Heart left ventricle (tissue), 16 donors: Measurements from ENCODE around the gene MBD3. TPM values are rescaled to one million over a fixed set of nuclear protein-coding genes. Genes with fewer than 3 reads are reported as not detected.
"Not testable (repeated sequence)": the region's sequence is repeated elsewhere in the genome, so short reads cannot be mapped to it uniquely, and the experiment has no call there.

ENCODE experiments used
- ATAC-seq, 4 donors: fragments of 200-7000 bp; cut with Tn5 transposase; one replicate each; pipeline ENCODE4 v1.9.1; 2020 to 2022; ENCODE audit warnings: moderate library complexity in 4 of 4, mild to moderate bottlenecking in 3 of 4, moderate number of reproducible peaks in 1 of 4
- DNase-seq, 5 donors: peaks; one replicate each; pipeline ENCODE4 v3.0.0-alpha.2; 2020
- H3K27ac ChIP-seq, 12 donors: fragments of 200-600 bp; sonication (generic) in 4 of 12; one replicate each; pipeline versions ENCODE4 v1.5.0 to v1.8.0; 2016 to 2022; ENCODE audit warnings: mild to moderate bottlenecking in 2 of 12
- H3K27me3 ChIP-seq, 9 donors: fragments of 200-600 bp; sonication (generic) in 2 of 9; one replicate each; pipeline versions ENCODE4 v1.5.1 to v1.8.0; 2016 to 2022; ENCODE audit warnings: mild to moderate bottlenecking in 3 of 9
- H3K36me3 ChIP-seq, 9 donors: fragments of 200-600 bp; sonication (generic) in 2 of 9; one replicate each; pipeline versions ENCODE4 v1.5.0 to v1.8.0; 2018 to 2022; ENCODE audit warnings: mild to moderate bottlenecking in 2 of 9
- H3K4me1 ChIP-seq, 12 donors: fragments of 200-600 bp; sonication (generic) in 4 of 12; one replicate each; pipeline versions ENCODE4 v1.5.0 to v1.8.0; 2016 to 2022; ENCODE audit warnings: mild to moderate bottlenecking in 3 of 12
- H3K4me3 ChIP-seq, 12 donors: fragments of 200-600 bp; sonication (generic) in 4 of 12; one replicate each; pipeline versions ENCODE4 v1.5.0 to v1.8.0; 2017 to 2022; ENCODE audit warnings: mild to moderate bottlenecking in 9 of 12, moderate library complexity in 4 of 12
- H3K9me3 ChIP-seq, 12 donors: fragments of 200-600 bp; sonication (generic) in 4 of 12; one replicate each; pipeline versions ENCODE4 v1.5.0 to v1.8.0; 2016 to 2022; ENCODE audit warnings: mild to moderate bottlenecking in 1 of 12
- POLR2A ChIP-seq, 2 donors: fragments of 450-650 bp; IDR thresholded peaks; one replicate each; pipeline ENCODE4 v1.6.1; 2017; ENCODE audit warnings: antibody characterized with exemption in 2 of 2, mild to moderate bottlenecking in 2 of 2, moderate library complexity in 2 of 2
- WGBS, 4 donors: extraction: QIAGEN DNeasy Blood & Tissue Kit in 2 of 4; methylation state at CpG; one replicate each; pipeline versions ENCODE4 v1.1.5 to v1.1.7; 2013 to 2018; 5-methylcytosine and 5-hydroxymethylcytosine counted together
- intact Hi-C, 10 donors: fragments of 100-400 bp; cut with DNase I; formaldehyde crosslinking; loops; one replicate each; pipeline versions ENCODE4 v1.11.1 to v1.14.2; 2022
- long read RNA-seq, 3 donors: library from polyadenylated mRNA; unstranded; transcript quantifications; one replicate each; pipeline ENCODE4 v2.0.0, GENCODE V29; 2020 to 2021
- polyA plus RNA-seq, 2 donors: library from polyadenylated mRNA; stranded (reverse); fragments of 200-250 nt; gene quantifications; one replicate each; pipeline ENCODE4 v1.2.3, GENCODE V29; 2013
- total RNA-seq, 9 donors: library from RNA; depleted of rRNA in 2 of 9; stranded (reverse); fragments of >200 nt in 2 of 9; fragmentation: NEBNext Ultra II Directional in 3 of 9; extraction: Animal tissue kit (Norgen Biotek cat#: 25700) in 3 of 9; gene quantifications; one replicate each; pipeline versions ENCODE4 v1.1.0 to v1.2.4, GENCODE V29; 2016 to 2023
- TF ChIP-seq, protein P1 (sequence below), 12 donors: fragments of 200-600 bp; sonication (generic) in 4 of 12; IDR thresholded peaks; one replicate each; pipeline versions ENCODE4 v1.5.0 to v1.8.0; 2018 to 2022; ENCODE audit warnings: antibody characterized with exemption in 12 of 12, mild to moderate bottlenecking in 5 of 12
- donor health status: ischemic (EF 13 %, LVEDD 7.1; RV severe dilation, severe dysfunction).
- donor health status: healthy with polysubstance abuse.
- donor health status: DM: no; HTN: yes; CAD: no.
- donor health status: DM: no; HTN: no; CAD: no.
- donor health status: ischemic (EF 25% LVEDD 6.9; RV normal size, moderate dysfunction).
- donor health status: ischemic (EF 25% LVEDD 5.7; RV mildly dilated, moderate dysfunction).
- donor health status: healthy.
- donor health status: DM: yes; HTN: yes; CAD: no.
- donor health status: ischemic (EF 35%, LVEDD 5.7; RV mildly dilated, moderate dysfunction).
- donor health status: nonischemic (EF 11% LVEDD 7.7; RV severe dilation, severe dysfunction).
- donor health status: DM: yes; HTN: yes; CAD: no.
- donor health status: PGD.
- donor health status: ischemic (EF 29% LVEDD 5.4; RV normal size, mild dysfunction).
- donor health status: nonischemic (EF 23%, LVEDD 6.1; RV moderate dilation, normal function).

Gene MBD3, protein sequence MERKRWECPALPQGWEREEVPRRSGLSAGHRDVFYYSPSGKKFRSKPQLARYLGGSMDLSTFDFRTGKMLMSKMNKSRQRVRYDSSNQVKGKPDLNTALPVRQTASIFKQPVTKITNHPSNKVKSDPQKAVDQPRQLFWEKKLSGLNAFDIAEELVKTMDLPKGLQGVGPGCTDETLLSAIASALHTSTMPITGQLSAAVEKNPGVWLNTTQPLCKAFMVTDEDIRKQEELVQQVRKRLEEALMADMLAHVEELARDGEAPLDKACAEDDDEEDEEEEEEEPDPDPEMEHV
- total RNA-seq = 100 to 1,000 TPM in 2 of 9 donors, 10 to 100 TPM in 7; 38.6 to 107 (median 62.5) TPM
- 100 to 1,000 TPM; 110 to 146 TPM for polyA plus RNA-seq
- long read RNA-seq, donor 1, full-length matches to known transcripts = 71 of 114 reads
- long read RNA-seq, donor 1, partial matches to known transcripts = 26 of 114 reads
- long read RNA-seq, donor 1, other reads (novel, unspliced or antisense) = 17 of 114 reads
- long read RNA-seq, donor 2, full-length matches to known transcripts = 39 of 143 reads
- long read RNA-seq, donor 2, partial matches to known transcripts = 67 of 143 reads
- long read RNA-seq, donor 2, other reads (novel, unspliced or antisense) = 37 of 143 reads
- long read RNA-seq, donor 3, full-length matches to known transcripts = 186 of 254 reads
- long read RNA-seq, donor 3, partial matches to known transcripts = 41 of 254 reads
- long read RNA-seq, donor 3, other reads (novel, unspliced or antisense) = 27 of 254 reads

DNA sequence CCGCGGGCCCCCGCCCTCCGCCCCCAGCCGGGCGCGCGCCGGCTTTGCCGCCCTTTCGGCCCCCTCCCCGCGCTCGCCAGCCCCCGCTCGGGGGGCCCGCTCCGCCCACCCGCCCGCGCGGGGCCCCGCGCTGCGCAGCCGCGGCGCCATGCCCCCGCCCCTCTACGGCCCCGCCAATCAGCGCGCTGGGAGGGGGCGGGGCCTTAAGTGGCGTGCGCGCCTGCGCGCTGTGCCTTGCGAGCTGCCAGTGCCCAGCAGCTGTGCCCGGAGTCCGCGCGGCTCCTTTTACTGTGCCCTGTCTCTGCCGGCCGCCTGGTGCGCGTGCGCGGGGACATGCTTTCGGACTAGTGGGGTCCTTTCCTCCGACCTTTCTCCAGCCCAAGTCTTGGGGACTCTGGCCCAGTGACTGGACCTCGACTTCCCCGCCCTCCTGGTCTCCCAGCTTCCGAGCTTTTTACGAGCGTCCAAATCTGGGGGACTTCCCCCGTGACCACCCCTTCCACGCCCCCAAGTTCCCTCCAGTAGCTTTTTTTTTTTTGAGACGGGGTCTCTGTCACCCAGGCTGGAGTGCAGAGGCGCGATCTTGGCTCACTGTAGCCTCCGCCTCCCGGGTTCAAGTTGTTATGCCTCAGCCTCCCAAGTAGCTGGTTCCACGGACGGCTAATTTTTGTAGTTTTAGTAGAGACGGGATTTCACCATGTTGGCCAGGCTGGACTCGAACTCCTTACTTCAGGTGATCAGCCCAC, at the start of gene MBD3:
Gene MBD3, minus strand, starts transcription at position 111 of the 746 bp plus-strand sequence. CDS start 234 bp downstream, outside the sequence.
- ATAC-seq = peak; percentile 91 to 97 (median 93)
- intact Hi-C loops = loop anchor here in 1 of 10 donors (5.0 kb wide), 1 partner anchor 186 kb away; the partner anchor contains the start of gene DAZAP1

DNA sequence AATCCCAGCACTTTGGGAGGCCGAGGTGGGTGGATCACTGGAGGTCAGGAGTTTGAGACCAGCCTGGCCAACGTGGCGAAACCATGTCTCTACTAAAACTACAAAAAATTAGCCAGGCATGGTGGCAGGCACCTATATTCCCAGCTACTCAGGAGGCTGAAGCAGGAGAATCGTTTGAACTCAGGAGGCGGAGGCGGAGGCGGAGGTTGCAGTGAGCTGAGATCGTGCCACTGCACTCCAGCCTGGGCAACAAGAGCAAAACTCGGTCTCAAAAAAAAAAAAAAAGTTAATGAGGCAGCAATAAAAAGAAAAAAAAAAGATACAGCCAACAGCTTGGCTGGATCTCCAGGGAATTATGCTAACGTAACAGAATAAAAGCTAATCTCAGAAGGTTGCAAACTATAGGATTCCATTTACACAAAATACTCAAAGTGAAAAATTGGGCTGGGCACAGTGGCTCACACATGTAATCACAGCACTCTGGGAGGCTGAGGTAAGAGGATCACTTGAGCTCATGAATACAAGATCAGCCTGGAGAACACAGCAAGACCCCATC, 48.3 kb upstream of the MBD3 start:
- intact Hi-C loops, H3K27me3 ChIP-seq, H3K9me3 ChIP-seq, H3K4me1 ChIP-seq, ATAC-seq, H3K4me3 ChIP-seq, DNase-seq, H3K27ac ChIP-seq: not testable (repeated sequence)
- WGBS, 4 donors = 90 to 93% (median 92%) methylated on average over 10 of the region's 10 CpGs
- peaks cover 0 to 59% (median 38%) of the 10 kb centered on the region in 9 donors for H3K36me3 ChIP-seq

More for the DNA sequence above, at the start of gene MBD3:
- H3K27ac ChIP-seq = peak within 1 kb of the TSS; percentile 85 to 100 (median 98)
- TF ChIP-seq, protein P1, sequence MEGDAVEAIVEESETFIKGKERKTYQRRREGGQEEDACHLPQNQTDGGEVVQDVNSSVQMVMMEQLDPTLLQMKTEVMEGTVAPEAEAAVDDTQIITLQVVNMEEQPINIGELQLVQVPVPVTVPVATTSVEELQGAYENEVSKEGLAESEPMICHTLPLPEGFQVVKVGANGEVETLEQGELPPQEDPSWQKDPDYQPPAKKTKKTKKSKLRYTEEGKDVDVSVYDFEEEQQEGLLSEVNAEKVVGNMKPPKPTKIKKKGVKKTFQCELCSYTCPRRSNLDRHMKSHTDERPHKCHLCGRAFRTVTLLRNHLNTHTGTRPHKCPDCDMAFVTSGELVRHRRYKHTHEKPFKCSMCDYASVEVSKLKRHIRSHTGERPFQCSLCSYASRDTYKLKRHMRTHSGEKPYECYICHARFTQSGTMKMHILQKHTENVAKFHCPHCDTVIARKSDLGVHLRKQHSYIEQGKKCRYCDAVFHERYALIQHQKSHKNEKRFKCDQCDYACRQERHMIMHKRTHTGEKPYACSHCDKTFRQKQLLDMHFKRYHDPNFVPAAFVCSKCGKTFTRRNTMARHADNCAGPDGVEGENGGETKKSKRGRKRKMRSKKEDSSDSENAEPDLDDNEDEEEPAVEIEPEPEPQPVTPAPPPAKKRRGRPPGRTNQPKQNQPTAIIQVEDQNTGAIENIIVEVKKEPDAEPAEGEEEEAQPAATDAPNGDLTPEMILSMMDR (IDR thresholded peaks at IDR 0.05) = no peak
- TF ChIP-seq POLR2A (IDR thresholded peaks at IDR 0.05) = peak in 1 of 2 donors; percentile 74
- H3K4me3 ChIP-seq = peak within 1 kb of the TSS; percentile 66 to 92 (median 80)
- H3K27me3 ChIP-seq = no peaks in the 10 kb centered on the region
- H3K4me1 ChIP-seq = peaks cover 3 to 38% (median 21%) of the 10 kb centered on the region in 12 donors
- no peaks in the 10 kb centered on the region for H3K9me3 ChIP-seq
- H3K36me3 ChIP-seq = peaks cover under 1 to 38% (median 26%) of the 10 kb centered on the region in 9 donors
- 2 to 4% (median 3%) methylated on average over 18 to 68 of the region's 68 CpGs for WGBS, 4 donors
- peak; percentile 91 to 96 (median 94) for DNase-seq

DNA sequence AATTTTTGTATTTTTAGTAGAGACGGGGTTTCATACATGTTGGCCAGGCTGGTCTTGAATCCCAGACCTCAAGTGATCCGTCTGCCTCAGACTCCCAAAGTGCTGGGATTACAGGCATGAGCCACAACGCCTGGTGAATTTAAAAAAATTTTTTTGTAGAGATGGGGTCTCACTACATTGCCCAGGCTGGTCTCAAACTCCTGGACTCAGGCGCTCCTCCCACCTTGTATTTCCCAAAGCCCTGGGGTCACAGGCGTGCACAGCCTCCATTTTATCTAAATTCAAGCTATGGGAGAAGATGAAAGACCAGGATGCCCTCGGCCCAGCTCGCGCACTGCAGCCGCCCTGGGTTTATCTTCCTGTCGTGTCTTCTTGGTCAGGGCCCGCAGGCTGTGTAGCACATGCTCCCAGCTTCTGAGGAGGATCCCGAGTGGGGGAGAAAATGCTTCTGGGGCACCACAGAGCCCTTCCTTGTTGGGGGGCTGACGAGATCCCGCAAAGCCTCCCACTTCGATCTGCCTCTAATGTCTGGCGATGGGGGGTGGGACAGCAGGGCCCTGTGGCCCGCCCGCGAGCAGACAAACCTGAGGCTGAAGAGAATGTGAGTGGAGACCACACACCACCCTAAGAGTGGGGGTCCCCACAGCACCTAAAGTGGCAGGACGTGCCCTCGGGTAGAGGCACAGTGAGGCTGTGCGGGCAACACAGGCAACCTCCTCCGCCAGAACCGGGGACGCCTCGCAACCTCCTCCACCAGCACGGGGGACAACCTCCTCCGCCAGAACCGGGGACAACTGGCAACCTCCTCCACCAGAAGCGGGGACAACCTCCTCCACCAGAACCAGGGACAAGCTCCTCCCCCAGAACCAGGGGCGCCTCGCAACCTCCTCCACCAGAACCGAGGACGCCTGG, 43.9 kb upstream of the MBD3 start:
- no peaks in the 10 kb centered on the region for H3K9me3 ChIP-seq
- no peak overlapping the region for H3K4me3 ChIP-seq
- ATAC-seq (no peak), DNase-seq (no peak)
- H3K4me1 ChIP-seq = no peaks in the 10 kb centered on the region
- intact Hi-C loops = no loop called here
- H3K27me3 ChIP-seq = no peaks in the 10 kb centered on the region
- H3K36me3 ChIP-seq = peaks cover 0 to 55% (median 29%) of the 10 kb centered on the region in 9 donors
- TF ChIP-seq, protein P1 (IDR thresholded peaks at IDR 0.05) = no peak
- no peak for TF ChIP-seq POLR2A (IDR thresholded peaks at IDR 0.05)
- no peak overlapping the region for H3K27ac ChIP-seq
- WGBS, 4 donors = 92 to 97% (median 95%) methylated on average over 16 to 34 of the region's 34 CpGs

DNA sequence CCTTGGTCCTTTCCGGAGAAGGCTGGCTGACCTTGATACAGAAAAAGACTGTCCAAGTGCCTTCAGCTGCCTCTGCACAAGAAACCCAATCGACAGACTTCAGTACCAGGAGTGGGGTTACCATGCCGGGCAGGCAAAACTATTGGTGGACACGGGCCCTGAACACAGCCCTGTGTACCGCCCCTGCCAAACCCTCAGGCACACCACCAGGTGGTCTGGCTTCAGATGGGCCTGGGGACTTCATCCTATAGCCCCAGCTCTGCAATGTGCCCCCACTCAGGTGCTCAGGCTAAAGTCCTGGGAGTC, 42.2 kb upstream of the MBD3 start:
- no peak for TF ChIP-seq POLR2A (IDR thresholded peaks at IDR 0.05)
- TF ChIP-seq, protein P1 (IDR thresholded peaks at IDR 0.05) = no peak
- WGBS, 4 donors = 97 to 98% (median 97%) methylated on average over 5 of the region's 5 CpGs
- H3K36me3 ChIP-seq = peaks cover 0 to 50% (median 29%) of the 10 kb centered on the region in 9 donors
- DNase-seq (no peak), ATAC-seq (no peak)
- no peaks in the 10 kb centered on the region for H3K27me3 ChIP-seq
- H3K9me3 ChIP-seq = no peaks in the 10 kb centered on the region
- no peak overlapping the region for H3K27ac ChIP-seq
- no peaks in the 10 kb centered on the region for H3K4me1 ChIP-seq
- intact Hi-C loops = no loop called here
- no peak overlapping the region for H3K4me3 ChIP-seq
